HTERT RPE-1 (cell line): ENCODE results near the gene KLHL7.

Experiments used
- in situ Hi-C: fragments of 300-500 bp; cut with MboI; formaldehyde crosslinking; loops from 4 replicates; pipeline ENCODE4 v1.14.3; 2020; ENCODE audit warnings: low sequenced_read_pairs

KLHL7 gene, protein sequence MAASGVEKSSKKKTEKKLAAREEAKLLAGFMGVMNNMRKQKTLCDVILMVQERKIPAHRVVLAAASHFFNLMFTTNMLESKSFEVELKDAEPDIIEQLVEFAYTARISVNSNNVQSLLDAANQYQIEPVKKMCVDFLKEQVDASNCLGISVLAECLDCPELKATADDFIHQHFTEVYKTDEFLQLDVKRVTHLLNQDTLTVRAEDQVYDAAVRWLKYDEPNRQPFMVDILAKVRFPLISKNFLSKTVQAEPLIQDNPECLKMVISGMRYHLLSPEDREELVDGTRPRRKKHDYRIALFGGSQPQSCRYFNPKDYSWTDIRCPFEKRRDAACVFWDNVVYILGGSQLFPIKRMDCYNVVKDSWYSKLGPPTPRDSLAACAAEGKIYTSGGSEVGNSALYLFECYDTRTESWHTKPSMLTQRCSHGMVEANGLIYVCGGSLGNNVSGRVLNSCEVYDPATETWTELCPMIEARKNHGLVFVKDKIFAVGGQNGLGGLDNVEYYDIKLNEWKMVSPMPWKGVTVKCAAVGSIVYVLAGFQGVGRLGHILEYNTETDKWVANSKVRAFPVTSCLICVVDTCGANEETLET

DNA sequence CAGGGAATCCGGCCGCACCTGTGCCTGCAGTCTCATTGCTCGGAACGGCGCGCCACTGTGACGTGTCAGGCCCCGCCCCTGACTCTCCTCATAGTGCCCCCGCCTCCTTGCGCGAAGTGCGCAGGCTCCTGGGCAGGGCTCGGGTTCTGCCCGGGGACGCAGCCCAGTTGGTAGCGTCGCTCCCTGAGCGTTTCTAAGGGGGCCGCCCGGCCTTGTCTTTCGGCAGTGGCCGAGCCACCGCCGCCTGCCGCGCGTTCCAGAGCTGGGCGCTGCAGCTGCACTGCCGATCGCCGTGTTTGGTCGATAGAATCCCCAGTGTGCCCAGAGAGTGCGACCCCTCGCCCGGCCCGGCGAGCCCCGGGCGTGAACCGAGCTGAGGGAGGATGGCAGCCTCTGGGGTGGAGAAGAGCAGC is at the start of gene KLHL7:
Gene KLHL7, plus strand, starts transcription at position 142 of the 413 bp plus-strand sequence. Its CDS starts 242 bp downstream, at position 384.
- in situ Hi-C loops, result no loop called here

DNA sequence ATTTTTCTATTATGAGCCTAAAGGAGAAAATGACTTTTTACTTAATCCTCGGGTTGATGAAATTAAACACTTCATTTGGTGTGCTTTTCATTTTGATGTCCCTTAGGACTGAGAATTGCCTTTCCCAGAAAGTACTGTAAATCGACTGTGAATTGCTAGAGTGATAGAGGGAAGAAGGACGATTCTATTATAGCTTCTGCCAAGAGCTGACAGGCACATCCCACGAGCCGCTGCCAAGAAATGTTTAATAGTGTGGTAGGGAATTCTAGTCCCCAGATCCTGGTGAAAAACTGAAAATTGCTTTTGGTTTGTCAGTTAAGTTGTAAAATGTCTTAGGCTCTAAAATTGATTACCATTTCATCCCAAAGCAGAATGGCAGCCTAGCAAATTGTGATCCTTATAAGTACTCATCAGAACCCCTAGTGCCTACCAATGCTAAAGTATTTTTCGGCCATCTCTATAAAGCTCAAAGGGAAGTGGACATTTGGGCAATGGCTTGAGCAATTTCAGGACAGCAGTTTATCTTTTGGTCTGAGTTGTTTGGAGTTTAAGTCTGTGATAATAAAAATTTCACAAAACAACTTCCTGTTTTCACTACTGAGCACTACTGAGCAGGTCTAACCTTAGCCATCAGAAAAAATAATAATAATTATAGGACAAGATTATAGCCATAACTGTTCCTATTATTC is 47.0 kb upstream of the KLHL7 start:
- in situ Hi-C loops, result no loop called here

DNA sequence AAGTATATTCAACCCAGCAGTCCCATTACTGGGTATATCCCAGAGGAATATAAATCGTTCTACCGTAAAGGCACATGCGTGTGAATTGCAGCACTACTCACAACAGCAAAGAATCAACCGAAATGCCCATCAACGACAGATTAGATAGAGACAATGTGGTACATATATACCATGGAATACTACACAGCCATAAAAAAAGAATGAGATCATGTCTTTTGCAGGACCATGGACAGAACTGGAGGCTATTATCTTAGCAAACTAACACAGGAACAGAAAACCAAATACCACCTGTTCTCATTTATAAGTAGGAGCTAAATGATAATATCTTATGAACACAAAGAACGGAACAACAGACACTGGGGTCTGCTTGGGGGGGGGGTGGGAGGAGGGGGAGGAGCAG is 44.3 kb upstream of the KLHL7 start:
- in situ Hi-C loops, result no loop called here

DNA sequence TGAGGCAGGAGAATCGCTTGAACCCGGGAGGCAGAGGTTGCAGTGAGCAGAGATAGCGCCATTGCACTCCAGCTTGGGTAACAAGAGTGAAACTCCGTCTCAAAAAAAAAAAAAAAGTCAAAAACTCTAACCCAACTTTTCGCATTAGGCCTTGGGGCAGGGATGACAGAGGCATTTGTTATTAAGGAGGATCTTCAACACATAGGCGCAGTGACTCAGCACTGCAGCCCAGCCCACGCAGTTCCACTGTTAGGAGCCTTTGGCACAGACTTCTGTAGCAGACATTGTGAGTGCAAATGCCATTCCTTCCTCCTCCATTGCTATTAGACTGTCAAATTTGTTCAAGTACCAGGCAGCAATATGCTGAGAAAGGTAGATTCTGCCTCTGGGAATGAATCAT is 43.1 kb upstream of the KLHL7 start:
- in situ Hi-C loops, result no loop called here

DNA sequence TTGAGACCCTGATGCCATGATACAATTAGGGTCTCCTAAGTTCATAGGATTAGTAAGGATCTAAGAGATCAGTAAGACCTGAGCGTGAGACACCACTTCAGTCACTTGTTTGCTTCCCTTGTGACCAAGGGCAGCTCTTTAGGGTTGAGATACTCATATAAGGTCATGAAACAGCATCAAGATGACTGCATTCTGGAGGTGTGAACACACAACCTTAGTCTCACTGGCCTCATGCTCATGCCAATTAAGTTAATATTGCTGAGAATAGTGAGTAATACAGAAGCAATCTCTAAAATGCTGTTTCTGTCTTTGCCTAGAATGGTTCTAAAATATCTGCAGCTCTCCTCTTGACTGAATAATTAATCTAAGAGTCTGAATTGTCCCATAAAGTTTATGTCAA is 39.6 kb upstream of the KLHL7 start:
- in situ Hi-C loops, result no loop called here

DNA sequence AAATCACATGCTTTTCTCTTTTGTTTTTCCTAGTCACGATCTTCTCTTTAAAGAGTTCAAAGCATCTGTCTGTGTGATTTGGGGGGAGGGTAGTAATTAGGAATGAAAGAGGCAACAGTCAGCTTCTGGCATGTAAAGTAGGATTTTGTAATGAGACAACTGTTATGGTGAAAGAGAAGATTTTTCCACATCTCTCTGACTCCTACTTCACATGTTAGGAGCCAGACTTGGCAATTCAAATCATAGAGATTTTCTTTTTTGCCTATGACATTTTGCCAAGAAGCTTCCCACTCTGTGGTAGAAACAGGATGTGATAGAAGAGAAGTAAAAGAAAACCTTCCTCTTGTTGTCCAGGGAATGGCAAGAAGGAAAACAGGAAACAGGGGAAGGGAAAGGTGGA is 38.3 kb upstream of the KLHL7 start:
- in situ Hi-C loops, result no loop called here

DNA sequence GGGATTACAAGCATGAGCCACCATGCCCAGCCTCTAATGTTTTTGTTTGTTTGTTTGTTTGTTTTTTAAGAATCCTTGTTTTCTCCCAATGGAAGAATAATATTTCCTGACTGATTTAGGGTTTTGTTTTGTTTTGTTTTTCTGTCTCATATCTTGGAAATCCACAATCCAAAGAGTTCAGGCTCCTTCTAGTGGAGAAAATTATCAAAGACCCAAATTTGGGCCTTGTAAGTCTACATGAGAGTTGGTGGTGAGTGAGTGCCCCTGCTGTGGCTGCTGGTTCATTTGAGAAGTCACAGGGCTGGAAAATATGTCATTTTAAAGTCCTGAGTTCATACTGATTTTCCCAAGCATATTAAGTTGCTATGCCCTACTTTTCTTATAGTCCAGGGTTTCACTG is 33.5 kb upstream of the KLHL7 start:
- in situ Hi-C loops, result no loop called here

DNA sequence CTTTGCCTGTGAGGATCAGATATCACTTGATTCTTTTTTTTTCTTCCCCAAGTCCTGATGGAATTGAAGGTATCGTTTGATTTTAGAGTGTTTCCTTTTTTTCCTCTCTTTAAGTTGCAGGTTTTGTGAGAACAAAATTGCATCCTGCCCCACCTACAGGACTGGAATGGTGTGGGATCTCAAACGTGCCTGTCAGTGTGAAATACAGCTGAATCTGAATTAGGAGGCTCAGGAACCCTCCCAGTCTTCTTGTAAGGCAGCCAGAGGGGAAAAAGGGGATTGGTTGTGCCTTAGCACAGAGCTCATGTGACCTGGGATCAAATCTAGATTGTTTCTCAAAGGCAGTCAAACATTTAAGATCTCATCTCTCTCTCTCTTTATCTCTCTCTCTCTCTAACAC is 32.7 kb upstream of the KLHL7 start:
- in situ Hi-C loops, result no loop called here

DNA sequence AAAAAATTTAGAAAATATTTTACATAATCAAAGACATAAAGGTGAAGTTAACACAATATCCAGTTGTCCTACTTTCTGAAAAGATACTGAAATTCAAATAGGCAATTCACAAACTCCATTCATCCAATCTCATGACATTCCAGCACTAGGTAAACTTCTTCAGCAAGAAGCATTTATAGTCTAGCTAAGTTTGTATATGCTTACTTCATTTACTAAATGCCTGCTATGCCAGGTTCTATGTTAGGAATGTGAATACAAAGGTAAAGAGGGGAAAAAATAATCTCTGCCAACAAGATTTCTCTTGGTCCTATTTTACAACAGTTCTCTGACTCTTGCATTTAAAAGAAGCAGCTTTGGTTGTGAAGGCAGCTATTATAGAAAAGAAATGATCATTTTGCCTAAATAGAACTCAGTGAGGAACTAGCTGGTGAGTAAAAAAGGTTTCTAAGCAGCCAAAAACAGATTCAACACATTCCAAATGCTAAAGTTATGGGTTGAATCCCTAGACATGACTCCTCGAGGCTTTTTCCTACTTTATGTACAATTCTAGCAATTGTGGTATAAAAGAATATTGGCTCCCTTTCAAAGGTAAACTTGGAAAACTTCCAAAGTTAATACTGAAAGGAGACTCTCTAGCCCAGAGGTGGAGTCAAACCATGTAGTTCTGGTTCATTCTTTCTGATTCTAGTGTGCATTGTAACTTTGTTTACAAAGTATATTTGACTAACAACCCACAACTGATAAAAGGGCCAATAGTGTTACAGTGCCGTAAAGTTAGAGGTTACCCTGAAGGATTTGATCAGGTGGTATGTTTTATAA is 30.9 kb upstream of the KLHL7 start:
- in situ Hi-C loops, result no loop called here

DNA sequence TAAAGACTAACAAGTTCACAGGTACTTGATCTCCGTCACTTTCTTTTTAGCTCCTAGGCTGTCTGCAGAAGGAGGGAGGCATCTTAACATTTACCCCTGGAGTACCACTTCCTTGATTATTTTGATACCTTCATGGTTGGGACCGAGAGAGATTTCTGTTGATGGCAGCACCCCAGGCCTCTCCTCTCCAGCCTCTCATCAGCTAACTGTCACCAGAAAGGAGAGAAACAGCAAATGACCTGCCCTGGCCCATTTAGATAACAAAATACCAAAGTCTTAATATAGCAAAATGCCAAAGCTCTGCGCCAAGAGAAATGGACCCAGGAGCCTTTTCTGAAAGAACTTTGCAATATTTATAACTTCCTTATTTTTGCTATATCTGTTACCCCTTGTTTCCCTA is 30.0 kb upstream of the KLHL7 start:
- in situ Hi-C loops, result no loop called here

DNA sequence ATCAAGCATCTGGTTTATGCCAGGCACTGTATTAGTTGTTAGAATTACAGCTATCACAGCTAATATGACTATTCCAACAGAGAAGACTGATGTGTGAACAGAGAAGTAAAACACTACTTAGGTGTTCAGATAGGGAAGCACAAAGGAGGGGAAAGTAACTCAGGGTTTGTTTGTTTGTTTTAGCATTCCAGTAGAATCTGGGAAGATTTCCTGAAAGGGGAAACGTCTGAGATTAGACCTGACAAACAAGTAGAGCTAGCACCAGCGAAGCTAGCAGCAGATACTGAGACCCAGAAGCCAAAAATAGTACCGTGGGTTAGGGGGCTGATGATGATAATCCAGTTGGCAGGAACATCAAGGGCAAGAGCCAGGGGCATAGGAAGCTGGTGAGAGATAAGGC is 28.8 kb upstream of the KLHL7 start:
- in situ Hi-C loops, result no loop called here

DNA sequence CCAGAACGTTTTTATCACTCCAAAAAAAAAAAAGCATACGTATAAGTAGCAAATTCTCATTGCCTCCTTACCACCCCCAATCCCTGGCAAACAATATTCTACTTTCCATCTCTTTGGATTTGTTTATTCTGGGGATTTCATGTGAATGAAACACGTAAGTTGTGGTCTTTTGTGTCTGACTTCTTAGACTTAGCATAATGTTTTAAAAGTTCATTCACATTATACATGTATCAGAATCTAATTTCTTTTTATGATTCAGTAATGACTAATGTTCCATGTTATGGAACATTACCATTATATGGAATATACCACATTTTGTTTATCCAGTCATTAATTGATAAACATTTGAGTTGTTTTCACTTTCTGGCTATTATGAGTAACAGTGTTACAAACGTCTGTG is 12.5 kb upstream of the KLHL7 start:
- in situ Hi-C loops, result no loop called here

DNA sequence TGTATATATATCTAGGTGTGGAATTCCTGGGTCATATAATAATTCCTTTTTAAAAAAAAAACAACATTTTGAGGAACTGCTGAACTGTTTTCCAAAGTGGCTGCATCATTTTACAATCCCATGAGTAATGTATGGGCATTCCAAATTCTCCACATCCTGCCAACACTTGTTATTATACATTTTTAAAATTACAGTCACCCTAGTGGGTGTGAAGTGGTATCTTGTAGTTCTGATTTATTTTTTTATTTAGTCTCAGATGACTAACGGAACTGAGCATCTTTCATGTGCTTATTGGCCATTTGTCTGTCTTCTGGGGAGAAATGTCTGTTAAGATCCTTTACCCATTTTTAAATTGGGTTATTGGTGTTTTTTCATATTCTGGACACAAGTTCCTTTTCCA is 12.0 kb upstream of the KLHL7 start:
- in situ Hi-C loops, result no loop called here

DNA sequence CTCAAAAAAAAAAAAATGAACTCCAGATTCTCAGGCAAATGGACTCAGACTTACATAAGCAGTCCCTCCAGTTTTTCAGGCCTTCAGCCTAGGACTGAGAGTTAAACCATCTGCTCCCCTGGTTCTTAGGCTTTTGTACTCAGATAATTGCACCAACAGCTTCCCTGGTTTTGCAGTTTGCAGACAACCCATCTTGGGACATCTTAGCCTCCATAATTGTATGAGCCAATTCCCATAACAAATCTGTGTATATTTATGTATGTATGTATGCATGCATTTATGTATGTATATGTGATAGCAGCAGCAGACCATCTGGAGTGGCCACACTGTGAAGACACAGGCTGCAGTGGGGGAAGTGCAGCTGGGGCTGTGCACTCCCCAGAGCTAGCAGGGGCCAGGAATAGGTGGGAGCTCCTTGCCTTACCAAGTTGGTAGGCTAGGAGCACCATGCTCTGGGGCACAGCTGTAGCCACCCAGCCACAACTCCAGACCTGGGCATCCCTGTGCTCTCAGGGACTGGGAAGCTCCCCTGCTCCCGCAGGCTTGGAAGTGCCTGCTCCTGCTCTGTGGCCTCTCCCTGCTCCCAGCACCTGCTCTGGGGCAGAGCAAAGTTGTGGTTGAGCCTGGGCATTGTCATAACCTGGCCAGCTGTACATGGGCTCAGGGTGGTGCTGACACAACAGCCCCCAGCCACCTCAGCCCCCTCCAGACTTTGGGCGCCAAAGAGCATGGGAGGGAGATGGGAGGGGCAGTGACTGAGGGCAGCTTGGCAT is 8.9 kb upstream of the KLHL7 start:
- in situ Hi-C loops, result no loop called here

DNA sequence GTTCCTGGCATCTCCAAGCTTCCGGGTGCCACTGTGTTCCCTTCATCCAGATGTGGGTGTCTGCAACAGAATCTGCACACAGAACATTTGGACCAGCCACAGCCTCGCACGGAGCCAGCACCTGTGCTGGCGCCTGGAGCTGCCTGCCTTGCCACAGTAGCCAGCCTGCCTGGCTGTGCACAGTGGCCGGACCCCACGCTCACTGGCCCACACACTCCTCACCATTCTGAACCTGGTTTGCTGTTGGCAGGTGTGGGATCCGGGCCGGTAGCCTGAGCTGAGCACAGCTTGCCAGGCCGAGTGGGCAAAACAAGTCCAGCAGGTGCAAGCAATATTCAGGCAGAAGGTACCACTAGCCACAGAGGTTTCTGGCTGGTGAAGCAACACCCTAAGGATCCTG is 7.6 kb upstream of the KLHL7 start:
- in situ Hi-C loops, result no loop called here

DNA sequence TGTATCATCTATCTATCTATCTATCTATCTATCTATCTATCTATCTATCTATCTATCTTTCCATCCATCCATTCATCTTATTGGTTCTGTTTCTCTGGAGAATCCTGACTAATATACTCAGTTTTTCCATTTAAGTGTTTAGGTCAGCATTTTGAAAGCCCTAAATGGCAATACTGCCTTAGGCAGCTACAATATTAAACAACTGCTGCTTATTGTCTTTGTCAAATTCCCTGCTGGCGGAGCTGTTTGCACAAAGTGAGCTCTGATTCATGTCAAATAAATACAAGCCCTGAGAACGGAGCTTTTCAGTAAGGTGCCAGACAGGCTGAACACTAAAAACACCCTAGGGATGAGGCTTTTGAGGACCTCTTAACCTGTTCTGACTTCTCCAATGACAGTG is 7.1 kb upstream of the KLHL7 start:
- in situ Hi-C loops, result no loop called here

DNA sequence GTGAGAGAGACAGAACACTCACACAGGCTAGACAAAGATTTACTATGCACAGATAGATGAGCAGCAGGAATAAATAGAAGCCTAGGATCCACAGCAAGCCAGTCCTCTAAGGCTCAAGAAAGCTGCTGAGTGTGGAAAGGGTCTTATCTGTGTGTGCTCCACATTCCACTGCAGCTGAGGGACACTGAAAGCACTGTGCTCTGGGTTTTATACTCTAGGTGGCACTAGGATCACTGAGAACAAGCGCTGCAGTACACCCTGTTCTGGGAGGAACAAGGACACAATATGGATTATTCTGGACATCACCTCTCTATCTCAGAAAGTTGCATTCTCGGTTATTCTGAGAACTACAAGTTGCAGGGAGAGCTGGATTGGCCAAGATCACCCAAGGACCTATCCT is 4.9 kb upstream of the KLHL7 start:
- in situ Hi-C loops, result no loop called here

DNA sequence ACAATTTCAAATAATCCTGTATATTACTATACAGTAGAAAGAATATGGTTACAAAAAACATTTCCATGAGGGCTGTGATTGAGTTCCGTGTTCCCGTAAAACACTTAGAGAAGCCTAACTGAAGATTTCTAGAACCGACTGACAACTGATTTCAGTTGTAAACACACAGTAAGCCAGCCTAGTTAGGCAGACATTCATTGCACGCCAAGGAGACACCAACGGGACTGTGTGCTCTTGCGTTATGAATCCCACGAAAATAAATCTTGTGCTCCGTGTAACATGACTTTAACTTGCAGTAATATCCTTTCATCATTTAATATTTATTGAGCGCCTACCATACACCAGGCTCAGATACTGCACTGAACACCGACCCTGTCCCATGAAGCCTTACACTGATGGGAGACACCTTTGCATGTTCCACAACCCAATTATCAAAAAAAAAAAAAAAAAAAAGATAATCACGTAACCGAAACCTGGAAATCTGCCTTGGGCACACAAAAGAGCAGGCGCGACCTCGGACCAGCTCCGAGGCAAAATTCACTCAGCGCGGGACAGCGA is 420 bp upstream of the KLHL7 start:
- in situ Hi-C loops, result no loop called here

DNA sequence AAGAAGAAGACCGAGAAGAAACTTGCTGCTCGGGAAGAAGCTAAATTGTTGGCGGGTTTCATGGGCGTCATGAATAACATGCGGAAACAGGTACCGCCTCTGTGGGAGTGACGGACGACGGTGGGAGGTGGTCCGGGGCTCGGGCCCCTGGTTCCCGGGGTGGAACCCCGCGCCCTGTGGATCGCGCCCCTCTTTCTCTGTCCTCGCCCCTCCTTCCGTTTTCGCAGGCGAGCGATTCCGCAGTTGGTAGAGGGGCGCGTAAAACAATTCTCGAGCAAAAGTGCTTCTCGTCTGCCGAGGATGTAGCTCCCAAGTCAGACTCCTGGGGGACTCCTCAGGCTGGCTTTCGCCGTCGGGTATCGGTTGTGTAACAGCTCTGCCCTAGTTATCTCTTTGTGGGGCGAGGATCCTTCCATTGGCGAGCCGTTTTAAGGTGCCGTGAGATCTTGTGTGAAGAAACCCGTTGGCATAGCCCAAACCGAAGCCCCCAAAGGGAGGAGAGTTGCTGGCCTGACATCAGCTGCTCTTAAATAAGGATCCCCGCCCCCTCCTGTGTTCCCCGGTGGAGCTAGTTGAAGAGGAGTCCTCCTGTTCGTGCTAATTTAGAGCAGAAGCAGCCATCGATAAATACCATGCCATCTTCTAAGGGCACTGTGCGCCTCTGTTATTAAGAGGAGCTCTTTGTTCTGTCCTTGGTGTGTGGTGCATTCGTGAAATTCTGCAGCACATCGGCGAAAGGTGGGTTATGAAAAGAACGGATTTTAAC is 655 bp downstream of the KLHL7 start:
- in situ Hi-C loops, result no loop called here
